Stimulated activated CD8-positive, alpha-beta memory T cell treated with anti-CD3 and anti-CD28 coated beads, Interleukin-2, amount 100 ng/mL, for 48 hours (primary cell): Measurements from ENCODE around the gene POLE.
A peak's percentile ranks its signal among the peaks of the same experiment; 100 is the strongest.

Source experiments
- DNase-seq, 2 donors: peaks; one replicate each; pipeline ENCODE4 v3.0.0-alpha.2; 2020; ENCODE audit warnings: low read depth in 2 of 2

POLE gene

DNA sequence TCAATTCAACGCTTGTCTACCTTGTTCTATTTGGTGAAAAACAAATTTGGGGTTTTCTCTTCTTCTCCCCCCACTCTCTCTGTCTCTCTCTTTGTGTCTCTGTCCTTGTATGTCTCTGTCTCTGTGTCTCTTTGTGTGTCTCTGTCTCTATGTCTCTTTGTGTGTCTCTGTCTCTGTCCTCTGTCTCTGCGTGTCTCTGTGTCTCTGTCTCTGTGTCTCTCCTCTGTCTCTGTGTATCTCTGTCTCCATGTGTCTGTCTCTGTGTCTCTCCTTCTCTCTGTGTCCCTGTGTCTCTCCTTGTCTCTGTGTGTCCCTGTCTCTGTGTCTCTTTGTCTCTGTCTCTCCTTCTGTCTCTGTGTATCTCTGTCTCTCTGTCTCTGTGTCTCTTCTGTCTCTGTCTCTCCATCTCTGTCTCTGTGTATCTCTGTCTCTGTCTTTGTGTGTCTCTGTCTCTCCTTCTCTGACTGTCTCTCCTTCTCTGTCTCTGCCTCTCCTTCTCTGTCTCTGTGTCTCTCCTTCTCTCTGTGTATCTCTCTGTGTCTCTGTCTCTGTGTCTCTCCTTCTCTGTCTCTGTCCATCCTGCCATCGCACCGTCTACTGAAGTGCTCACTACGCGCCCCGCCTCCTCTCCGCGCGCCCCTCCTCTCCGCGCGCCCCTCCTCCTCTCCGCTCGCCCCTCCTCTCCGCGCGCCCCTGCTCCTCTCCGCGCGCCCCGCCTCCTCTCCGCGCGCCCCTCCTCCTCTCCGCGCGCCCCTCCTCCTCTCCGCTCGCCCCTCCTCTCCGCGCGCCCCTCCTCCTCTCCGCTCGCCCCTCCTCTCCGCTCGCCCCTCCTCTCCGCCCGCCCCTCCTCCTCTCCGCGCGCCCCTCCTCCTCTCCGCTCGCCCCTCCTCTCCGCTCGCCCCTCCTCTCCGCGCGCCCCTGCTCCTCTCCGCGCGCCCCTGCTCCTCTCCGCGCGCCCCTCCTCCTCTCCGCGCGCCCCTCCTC, 89.5 kb downstream of the POLE start:
- DNase-seq = no peak

GRCh38 chr12:132596016-132596415, 91.1 kb downstream of the POLE start:
- no peak for DNase-seq

- DNase-seq = no peak
Measured at GRCh38 chr12:132595183-132595582, 92.0 kb downstream of the POLE start.

DNA sequence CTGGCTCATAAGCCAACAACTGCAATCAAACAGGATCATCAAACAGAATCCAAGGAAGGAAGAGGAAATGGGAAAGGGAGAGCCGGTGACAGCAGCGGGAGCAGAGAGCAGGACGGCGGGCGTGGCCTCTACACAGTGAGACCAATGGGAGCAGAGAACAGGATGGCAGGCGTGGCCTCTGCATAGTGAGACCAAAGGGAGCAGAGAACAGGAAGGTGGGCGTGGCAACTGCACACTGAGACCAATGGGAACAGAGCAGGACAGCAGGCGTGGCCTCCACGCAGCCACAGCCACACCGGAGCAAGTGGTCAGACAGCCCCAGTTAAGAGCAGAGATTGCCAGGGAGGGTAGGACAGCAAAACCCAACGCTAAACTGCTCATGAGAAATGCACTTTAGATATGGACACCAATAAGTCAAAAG, 93.2 kb downstream of the POLE start:
- peak in 1 of 2 donors; percentile 31 for DNase-seq

- DNase-seq = no peak
Measured at GRCh38 chr12:132593521-132593920, 93.6 kb downstream of the POLE start.

- DNase-seq = no peak
Measured at GRCh38 chr12:132593071-132593470, 94.1 kb downstream of the POLE start.

DNA sequence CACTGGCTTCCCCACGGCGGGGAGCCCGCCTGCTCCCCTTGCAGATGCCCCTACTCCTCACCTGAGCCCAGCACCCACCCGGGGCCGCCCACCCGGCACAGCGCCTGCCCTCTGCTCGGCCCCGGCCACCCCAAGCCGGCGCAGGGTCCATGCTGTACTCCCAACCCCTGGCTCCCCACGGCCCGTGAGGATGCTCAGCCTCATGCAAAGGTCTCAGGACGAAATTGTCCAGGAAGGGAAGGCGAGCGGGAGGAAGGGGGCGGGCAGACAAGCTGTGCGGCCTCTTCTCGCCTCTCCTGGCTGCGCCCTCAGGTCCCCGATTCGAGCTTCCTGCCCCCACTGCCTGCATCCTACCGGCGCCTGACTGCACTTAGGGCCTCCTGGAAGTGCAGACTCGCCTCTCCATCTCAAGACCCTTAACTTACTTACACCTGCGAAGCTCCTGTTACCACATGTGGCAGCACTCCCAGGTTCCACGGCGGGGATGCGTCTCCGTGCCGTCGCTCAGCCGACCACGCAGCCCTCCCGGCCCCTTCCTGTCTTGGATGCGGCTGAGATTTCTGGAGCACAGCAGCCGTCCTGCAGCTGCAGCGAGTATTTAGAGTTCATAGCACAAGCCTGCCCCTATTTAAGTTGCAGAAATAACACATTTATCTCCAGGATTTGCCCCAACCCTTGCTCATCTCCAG, 94.7 kb downstream of the POLE start:
- no peak for DNase-seq

- DNase-seq = no peak
Measured at GRCh38 chr12:132591107-132591935, 95.8 kb downstream of the POLE start.

DNA sequence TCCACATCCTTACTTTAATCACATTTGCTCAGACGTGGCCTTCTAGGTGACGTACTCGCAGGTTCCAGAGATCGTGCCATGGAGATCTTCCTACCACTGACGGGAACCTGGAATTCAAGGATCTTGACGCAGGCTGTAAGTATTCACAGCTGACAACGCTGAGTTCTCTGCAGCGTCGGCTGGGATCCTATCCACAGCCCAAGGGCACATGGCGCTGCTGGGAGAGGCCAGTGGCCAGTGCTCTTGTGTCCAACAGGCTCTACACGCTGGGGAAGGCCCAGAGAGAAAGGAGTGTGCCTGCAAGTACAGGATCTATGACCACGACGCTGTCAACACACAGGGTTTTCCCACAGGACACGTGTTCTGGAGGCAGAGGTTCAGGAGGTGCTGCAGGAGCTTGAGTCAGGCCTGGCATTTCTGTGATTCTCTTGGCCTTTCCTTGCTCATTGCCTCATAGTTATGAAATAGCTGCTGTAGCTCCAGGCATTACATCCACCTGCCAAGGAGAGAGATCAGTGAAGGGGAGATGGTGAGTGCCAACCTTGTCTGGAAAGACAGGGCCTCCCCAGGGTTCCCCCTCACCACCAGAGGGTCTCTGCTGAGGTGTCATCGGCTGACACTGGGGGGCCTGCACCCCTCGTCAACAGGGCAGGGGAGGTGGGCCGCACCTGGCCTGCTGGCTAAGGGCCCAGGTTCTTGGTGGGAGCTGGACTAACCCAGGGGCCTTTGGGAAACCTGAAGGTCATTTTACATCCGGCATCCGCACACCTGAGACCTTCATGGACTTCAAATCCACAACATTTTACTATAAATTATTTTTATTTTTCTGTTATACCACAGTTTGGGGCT, 98.1 kb downstream of the POLE start:
- DNase-seq = no peak

- no peak for DNase-seq
Measured at GRCh38 chr12:132588319-132588718, 98.8 kb downstream of the POLE start.

- no peak for DNase-seq
Measured at GRCh38 chr12:132587781-132588180, 99.4 kb downstream of the POLE start.

- no peak for DNase-seq
Measured at GRCh38 chr12:132586929-132587328, 100.2 kb downstream of the POLE start.

DNA sequence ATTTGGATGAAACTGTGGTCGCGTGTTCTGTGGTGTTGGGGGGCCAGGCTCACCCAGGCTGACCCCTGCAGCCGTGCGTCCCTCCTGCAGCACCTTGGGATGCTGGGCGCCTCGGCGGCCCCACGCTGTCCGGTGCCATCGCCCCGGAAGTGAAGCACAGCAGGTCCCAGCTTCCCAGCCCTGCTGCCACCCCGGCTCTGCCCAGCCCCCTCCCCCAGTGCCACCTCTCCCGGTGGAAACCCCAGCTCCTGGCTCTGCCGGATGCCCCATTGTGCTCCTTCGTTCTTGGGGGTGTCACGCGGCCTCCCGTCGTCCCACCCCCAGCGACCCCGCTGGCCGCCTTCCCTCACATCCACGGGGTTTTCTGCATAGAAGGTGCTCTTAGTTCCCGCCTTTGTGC, 102.0 kb downstream of the POLE start:
- no peak for DNase-seq

- no peak for DNase-seq
Measured at GRCh38 chr12:132584429-132584828, 102.7 kb downstream of the POLE start.

GRCh38 chr12:132583736-132584135, 103.4 kb downstream of the POLE start:
- DNase-seq = no peak

GRCh38 chr12:132583411-132583710, 103.8 kb downstream of the POLE start:
- DNase-seq = no peak

- DNase-seq = no peak
Measured at GRCh38 chr12:132582582-132583410, 104.3 kb downstream of the POLE start.

DNA sequence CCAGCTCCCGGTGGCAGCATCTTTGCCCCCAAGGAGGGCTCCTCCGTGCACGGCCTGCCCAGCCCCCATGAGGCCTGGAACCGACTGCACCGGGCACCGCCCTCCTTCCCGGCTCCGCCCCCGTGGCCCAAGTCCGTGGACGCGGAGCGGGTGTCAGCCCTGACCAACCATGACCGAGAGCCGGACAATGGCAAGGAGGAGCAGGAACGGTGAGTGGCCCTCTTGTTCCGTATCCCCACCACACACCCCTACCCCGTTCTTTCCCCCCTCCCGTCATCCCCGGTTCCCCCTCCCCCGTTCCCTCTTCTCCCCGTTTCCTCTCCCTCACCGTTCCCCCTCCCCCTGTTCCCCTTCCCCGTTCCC, 105.1 kb downstream of the POLE start:
- DNase-seq = no peak

DNA sequence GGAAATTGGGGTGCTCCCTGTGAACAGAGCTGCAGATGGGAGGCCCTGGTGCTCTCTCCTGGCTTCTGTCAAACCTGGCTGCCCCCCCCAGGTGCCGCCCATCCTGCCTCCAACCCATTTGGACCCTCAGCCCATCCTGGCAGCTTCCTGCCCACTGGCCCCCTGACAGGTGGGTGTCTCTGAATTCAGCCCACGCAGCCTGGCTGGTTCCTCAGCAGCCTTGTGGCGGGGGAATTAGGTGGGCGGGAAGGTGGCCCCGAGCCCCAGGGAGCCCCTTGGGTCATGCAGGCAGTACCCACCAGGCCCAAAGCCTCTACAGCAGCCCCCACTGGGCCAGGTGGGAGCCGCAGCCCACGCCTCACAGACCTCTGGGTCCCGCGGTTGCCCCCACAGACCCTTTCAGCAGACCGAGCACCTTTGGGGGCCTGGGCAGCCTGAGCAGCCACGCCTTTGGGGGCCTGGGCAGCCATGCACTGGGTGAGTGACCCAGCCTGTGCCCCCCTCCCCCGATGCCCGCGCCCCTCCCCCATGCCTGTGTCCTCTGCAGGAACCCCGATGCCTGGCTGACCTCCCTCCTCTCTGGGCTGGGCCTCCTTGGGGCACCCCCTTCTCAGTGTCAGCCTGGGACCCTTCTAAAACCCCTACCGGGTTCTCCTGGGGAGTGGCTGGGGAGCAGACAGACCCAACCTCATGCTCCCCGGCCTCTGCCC, 105.6 kb downstream of the POLE start:
- DNase-seq = no peak
